Naive B cell (primary cell): ENCODE data around the gene GPR153. TPM values are rescaled to one million over a fixed set of nuclear protein-coding genes. Genes with fewer than 3 reads are reported as not detected.
A peak's percentile ranks its signal among the peaks of the same experiment; 100 is the strongest.

Source experiments
- ATAC-seq, 2 donors: fragments of 150-1000 bp; cut with Tn5 transposase; 2 replicates each; pipeline ENCODE4 v1.10.0; 2021; ENCODE audit warnings: low read depth in 2 of 2, mild to moderate bottlenecking in 2 of 2, moderate library complexity in 2 of 2
- DNase-seq: peaks from one replicate; pipeline ENCODE4 v3.0.0; 2022
- H3K27ac Mint-ChIP-seq, 6 donors: one replicate each; pipeline ENCODE4 v1.8.0; 2020 to 2022; ENCODE audit warnings: mild to moderate bottlenecking in 6 of 6, mixed read lengths in 6 of 6, moderate library complexity in 5 of 6, inconsistent platforms in 2 of 6
- H3K27me3 Mint-ChIP-seq, 3 donors: one replicate each; pipeline ENCODE4 v1.8.0; 2021 to 2022; ENCODE audit warnings: mixed read lengths in 3 of 3, mild to moderate bottlenecking in 1 of 3
- H3K36me3 Mint-ChIP-seq, 2 donors: one replicate each; pipeline ENCODE4 v1.8.0; 2020 to 2022; ENCODE audit warnings: mixed read lengths in 2 of 2, inconsistent platforms in 1 of 2, mild to moderate bottlenecking in 1 of 2
- H3K4me1 Mint-ChIP-seq, 3 donors: one replicate each; pipeline ENCODE4 v1.8.0; 2020 to 2022; ENCODE audit warnings: mixed read lengths in 3 of 3, inconsistent platforms in 1 of 3, mild to moderate bottlenecking in 1 of 3, moderate library complexity in 1 of 3
- H3K4me3 Mint-ChIP-seq, 8 donors: one replicate each; pipeline ENCODE4 v1.8.0; 2020 to 2022; ENCODE audit warnings: mild to moderate bottlenecking in 8 of 8, mixed read lengths in 8 of 8, moderate library complexity in 8 of 8, inconsistent platforms in 2 of 8
- H3K9me3 Mint-ChIP-seq, 7 donors: one replicate each; pipeline ENCODE4 v1.8.0; 2020 to 2022; ENCODE audit warnings: mixed read lengths in 7 of 7, mild to moderate bottlenecking in 5 of 7, inconsistent platforms in 2 of 7, moderate library complexity in 1 of 7
- polyA plus RNA-seq, 6 donors: library from polyadenylated mRNA; unstranded; fragments of 300-500 nt; fragmentation: Illumina TruSeq; gene quantifications; one replicate each; pipeline ENCODE4 v1.2.3, GENCODE V29; 2021; ENCODE audit warnings: low read depth in 6 of 6

The GPR153 gene
- polyA plus RNA-seq, 6 donors from 2014 or later, result not detected

- ATAC-seq, result no peak
- H3K4me1 Mint-ChIP-seq, result peaks cover 0 to 19% (median 10%) of the 10 kb centered on the region in 3 donors
- no peaks in the 10 kb centered on the region for H3K36me3 Mint-ChIP-seq
- peak overlapping the region in 3 of 8 donors; percentile 47 to 71 (median 48) for H3K4me3 Mint-ChIP-seq
- H3K27ac Mint-ChIP-seq, result no peak overlapping the region
- H3K9me3 Mint-ChIP-seq, result peaks cover 0 to 1% (median 0%) of the 10 kb centered on the region in 7 donors
- peaks cover 17 to 68% (median 35%) of the 10 kb centered on the region in 3 donors for H3K27me3 Mint-ChIP-seq
- no peak for DNase-seq
Observed at GRCh38 chr1:6212193-6212959, 48.5 kb downstream of the GPR153 start.

DNA sequence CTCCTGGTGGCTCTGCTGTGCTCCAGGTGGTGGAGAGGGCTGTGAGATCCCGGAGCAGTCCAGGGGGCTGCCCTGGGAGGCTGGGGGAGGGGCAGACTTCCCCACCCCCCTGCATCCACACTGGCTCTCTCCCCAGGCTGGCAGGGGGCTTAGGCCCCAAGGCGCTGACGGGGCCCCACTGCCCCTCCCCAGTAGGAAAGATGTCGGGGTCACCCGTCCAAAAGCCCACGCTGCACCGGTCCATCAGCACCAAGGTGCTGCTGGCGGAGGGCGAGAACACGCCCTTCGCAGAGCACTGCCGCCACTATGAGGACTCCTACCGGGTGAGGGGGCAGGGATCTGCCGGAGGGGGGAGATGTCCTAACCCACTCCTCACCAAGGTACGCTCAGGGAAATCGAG, 49.2 kb downstream of the GPR153 start:
- Mint-ChIP-seq H3K9me3 (peaks cover 0 to 1% (median 0%) of the 10 kb centered on the region in 7 donors), H3K4me1 (peaks cover 0 to 22% (median 10%) of the 10 kb centered on the region in 3 donors), H3K4me3 (no peak overlapping the region), H3K27me3 (peaks cover 17 to 67% (median 35%) of the 10 kb centered on the region in 3 donors), H3K27ac (no peak overlapping the region), H3K36me3 (no peaks in the 10 kb centered on the region)
- ATAC-seq, result no peak
- no peak for DNase-seq

DNA sequence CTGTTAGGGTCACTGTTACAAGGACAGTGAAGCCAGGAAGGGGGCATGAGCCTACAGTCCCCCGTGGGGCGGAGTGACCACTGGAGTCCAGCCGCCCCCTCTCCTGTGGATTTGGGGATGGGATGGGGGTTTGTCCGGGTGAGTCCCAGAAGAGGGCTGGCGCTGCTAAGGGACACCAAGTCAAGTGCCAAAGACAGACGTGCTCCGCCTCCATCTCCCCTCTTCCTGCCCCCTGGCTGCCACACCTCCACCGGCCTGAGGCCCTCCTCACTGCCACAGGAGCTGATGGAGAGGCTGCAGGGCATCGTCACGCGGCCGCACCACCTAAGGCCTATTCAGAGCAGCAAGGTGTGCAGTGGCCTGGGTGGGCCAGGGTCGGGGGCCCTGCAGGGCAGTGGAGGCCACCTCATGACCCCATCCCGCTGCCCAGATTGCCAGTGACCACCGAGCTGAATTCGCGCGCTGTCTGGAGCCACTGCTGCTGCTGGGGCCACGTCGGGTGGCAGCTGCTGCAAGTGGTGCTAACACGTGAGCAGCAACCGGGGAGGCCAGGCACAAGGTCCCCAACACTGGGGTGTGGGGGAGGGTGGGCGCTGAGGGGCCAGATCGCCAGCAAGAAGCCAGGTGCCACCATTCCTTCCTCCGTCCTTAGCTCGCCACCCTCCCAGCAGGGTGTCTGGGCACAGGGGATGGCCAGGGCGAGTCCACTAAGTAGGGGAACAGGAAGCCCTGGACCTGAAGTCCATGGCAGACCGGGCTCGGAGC, 50.1 kb downstream of the GPR153 start:
- Mint-ChIP-seq H3K4me3 (peak overlapping the region in 2 of 8 donors; percentile 9 to 37), H3K36me3 (no peaks in the 10 kb centered on the region), H3K27me3 (peaks cover 17 to 65% (median 35%) of the 10 kb centered on the region in 3 donors), H3K9me3 (peaks cover 0 to 1% (median 0%) of the 10 kb centered on the region in 7 donors), H3K4me1 (peaks cover 0 to 26% (median 10%) of the 10 kb centered on the region in 3 donors), H3K27ac (no peak overlapping the region)
- no peak for DNase-seq
- ATAC-seq, result no peak

- Mint-ChIP-seq H3K27me3 (peaks cover 21 to 57% (median 26%) of the 10 kb centered on the region in 3 donors), H3K36me3 (no peaks in the 10 kb centered on the region), H3K4me1 (peaks cover 0 to 26% (median 10%) of the 10 kb centered on the region in 3 donors), H3K4me3 (peak overlapping the region in 6 of 8 donors; percentile 42 to 83 (median 69)), H3K9me3 (peaks cover 0 to under 1% (median 0%) of the 10 kb centered on the region in 7 donors), H3K27ac (no peak overlapping the region)
- ATAC-seq, result peak; percentile 25 to 27
- no peak for DNase-seq
Observed at GRCh38 chr1:6209661-6210580, 51.0 kb downstream of the GPR153 start.

GRCh38 chr1:6208723-6209660, 51.9 kb downstream of the GPR153 start:
- Mint-ChIP-seq H3K4me3 (peak overlapping the region; percentile 45 to 83 (median 69)), H3K4me1 (peaks cover 0 to 29% (median 10%) of the 10 kb centered on the region in 3 donors), H3K36me3 (no peaks in the 10 kb centered on the region), H3K9me3 (peaks cover 0 to 2% (median 0%) of the 10 kb centered on the region in 7 donors), H3K27me3 (peaks cover 25 to 53% (median 25%) of the 10 kb centered on the region in 3 donors), H3K27ac (no peak overlapping the region)
- DNase-seq (no peak), ATAC-seq (peak; percentile 47 to 49)

DNA sequence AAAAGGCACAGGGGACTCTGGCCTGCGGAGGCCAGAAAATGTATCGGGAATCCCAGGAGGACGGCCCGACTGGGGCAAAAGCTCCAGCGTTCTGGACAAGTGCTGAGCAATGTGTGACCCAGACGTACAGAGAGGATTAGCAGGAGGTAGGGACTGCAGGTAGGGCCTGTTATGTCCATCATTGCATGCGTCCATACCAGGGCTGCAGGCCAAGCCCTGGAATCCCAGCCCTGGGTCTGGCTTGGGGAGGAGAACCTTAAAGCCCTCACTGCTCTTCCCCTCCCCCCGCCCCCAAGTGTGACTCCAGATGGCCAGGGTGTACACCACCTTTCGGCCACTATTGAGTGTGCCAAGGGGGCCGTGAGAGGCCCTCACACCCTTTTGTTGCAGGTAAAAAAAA, 53.0 kb downstream of the GPR153 start:
- Mint-ChIP-seq H3K4me1 (peaks cover 0 to 26% (median 10%) of the 10 kb centered on the region in 3 donors), H3K27ac (no peak overlapping the region), H3K27me3 (peaks cover 23 to 53% (median 25%) of the 10 kb centered on the region in 3 donors), H3K9me3 (peaks cover 0 to 2% (median 0%) of the 10 kb centered on the region in 7 donors), H3K4me3 (peak overlapping the region in 5 of 8 donors; percentile 20 to 69 (median 45)), H3K36me3 (no peaks in the 10 kb centered on the region)
- no peak for DNase-seq
- no peak for ATAC-seq

DNA sequence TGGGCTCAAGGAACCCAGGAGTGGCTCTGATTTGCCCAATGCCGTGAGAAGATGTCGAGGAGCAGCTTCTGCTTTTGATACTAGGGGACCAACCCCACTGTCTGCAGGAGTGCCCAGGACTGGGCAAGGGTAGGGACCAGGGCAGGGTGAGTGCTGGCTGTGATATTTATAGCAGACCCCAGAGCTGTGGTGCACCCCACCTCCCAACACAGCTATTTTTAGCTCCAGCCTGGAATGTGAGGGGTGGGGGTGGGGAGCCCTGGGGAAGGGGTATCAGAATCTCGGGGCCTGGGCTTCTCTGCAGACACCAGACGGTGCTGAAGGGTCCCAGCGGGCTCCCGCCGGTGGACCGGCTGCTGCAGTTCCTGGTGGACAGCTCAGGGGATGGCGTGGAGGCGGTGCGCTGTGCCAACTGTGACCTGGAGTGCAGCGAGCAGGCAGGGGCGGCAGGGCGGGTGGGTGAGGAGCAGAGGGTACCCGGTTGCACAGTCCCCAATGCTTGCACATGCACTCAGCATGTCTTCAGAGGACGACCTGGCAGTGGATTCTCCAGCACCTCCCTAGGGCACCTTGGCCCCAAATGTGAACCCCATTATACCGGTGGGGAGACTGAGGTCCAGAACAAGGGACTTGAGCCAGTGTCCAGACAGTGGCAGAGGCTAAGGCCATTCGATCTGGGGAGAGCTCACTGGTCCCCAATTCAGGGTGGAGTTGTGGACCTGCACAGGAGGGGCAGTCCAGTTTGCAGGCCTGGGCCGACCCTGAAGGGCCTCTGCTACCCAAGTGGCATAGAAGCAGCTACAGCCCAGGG, 53.6 kb downstream of the GPR153 start:
- Mint-ChIP-seq H3K36me3 (no peaks in the 10 kb centered on the region), H3K4me3 (peak overlapping the region; percentile 44 to 81 (median 66)), H3K9me3 (peaks cover 0 to 2% (median 0%) of the 10 kb centered on the region in 7 donors), H3K4me1 (peaks cover 0 to 22% (median 4%) of the 10 kb centered on the region in 3 donors), H3K27ac (peak overlapping the region in 1 of 6 donors; percentile 6), H3K27me3 (peaks cover 17 to 52% (median 22%) of the 10 kb centered on the region in 3 donors)
- ATAC-seq, result no peak
- DNase-seq, result no peak

DNA sequence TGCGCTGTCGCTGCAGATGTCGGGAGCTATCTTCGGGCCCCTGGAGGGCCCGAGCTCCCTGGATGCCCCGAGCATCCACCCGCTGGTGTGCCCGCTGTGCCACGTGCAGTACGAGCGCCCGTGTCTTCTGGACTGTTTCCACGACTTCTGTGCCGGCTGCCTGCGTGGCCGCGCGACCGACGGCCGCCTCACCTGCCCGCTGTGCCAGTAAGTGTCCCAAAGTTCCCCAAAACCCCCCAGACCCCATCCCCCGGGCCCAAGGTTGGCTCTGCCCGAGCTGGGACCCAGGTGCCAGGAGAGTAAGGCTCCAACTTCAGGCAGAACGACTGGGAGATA, 54.4 kb downstream of the GPR153 start:
- Mint-ChIP-seq H3K36me3 (no peaks in the 10 kb centered on the region), H3K4me3 (peak overlapping the region in 7 of 8 donors; percentile 44 to 81 (median 68)), H3K27me3 (peaks cover 17 to 45% (median 17%) of the 10 kb centered on the region in 3 donors), H3K9me3 (peaks cover 0 to 2% (median 0%) of the 10 kb centered on the region in 7 donors), H3K27ac (no peak overlapping the region), H3K4me1 (peaks cover 0 to 26% (median 5%) of the 10 kb centered on the region in 3 donors)
- ATAC-seq (no peak), DNase-seq (no peak)

DNA sequence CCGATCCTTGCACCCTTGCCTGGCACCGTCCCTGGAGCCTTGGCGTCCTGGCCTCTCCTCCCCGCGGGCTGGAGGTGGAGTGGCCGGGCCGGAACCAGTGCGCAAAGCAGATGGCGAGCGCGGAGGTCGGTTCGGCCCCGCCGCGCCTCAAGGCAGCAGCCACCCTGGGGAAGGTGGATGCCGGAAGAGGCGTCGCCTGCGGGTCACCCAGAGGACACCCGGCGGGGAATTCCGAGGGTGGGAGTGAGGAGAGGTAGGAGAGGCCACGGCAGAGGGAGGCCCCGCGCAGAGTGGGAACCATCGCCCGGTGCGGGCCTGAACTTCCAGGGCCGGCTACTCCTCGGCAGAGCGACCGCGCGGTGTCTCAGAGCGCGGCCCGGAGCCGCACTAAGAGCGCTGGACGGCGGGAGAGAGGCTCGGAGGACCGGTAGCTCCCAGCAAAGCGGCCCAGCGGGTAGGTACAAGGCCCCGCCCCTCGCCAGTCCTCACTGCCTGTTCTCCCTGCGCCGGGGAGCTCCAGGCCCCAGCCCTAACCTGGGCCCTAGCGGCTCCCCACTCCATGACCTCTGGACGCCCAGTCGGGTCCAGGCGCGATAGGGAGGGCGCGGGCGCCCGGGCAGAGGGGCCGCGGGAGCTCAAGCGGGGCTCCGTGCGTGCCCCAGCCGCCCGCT, 54.9 kb downstream of the GPR153 start, which contains the start of gene RNF207:
TSS of gene RNF207 (plus strand) at position 271 of the 671 bp plus-strand sequence. CDS start 417 bp downstream, outside the sequence.
- no peak for DNase-seq
- peak; percentile 55 to 59 for ATAC-seq
- H3K36me3 Mint-ChIP-seq, result no peaks in the 10 kb centered on the region
- peak within 1 kb of the TSS in 2 of 6 donors; percentile 6 to 54 for H3K27ac Mint-ChIP-seq
- peaks cover 17 to 41% (median 17%) of the 10 kb centered on the region in 3 donors for H3K27me3 Mint-ChIP-seq
- H3K4me1 Mint-ChIP-seq, result peaks cover 1 to 29% (median 7%) of the 10 kb centered on the region in 3 donors
- H3K4me3 Mint-ChIP-seq, result peak within 1 kb of the TSS; percentile 68 to 86 (median 82)
- H3K9me3 Mint-ChIP-seq, result peaks cover 0 to 2% (median 0%) of the 10 kb centered on the region in 7 donors

DNA sequence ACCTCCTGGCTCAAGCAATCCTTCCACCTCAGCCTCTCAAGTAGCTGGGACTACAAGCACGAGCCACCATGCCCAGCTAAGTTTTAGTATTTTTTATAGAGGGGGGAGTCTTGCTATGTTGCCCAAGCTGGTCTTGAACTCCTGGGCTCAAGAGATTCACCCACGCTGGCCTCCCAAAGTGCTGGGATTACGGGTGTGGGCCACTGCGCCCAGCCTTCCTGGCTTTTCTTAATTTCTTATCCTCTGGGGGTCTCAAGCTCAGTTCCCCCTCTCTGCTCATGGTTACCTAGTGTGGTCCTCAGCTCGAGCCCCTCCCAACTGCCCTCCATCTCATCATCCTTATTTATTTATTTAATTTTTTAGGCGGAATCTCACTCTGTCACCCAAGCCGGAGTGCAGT, 58.6 kb downstream of the GPR153 start:
- peaks cover 0 to 2% (median 0%) of the 10 kb centered on the region in 7 donors for H3K9me3 Mint-ChIP-seq
- ATAC-seq (no peak), DNase-seq (no peak)
- peaks cover 8 to 16% (median 8%) of the 10 kb centered on the region in 3 donors for H3K27me3 Mint-ChIP-seq
- peaks cover 0 to 6% of the 10 kb centered on the region in 2 donors for H3K36me3 Mint-ChIP-seq
- peak overlapping the region in 1 of 8 donors; percentile 94 for H3K4me3 Mint-ChIP-seq
- no peak overlapping the region for H3K27ac Mint-ChIP-seq
- peaks cover 34 to 50% (median 35%) of the 10 kb centered on the region in 3 donors for H3K4me1 Mint-ChIP-seq
